Measurements from ENCODE around the gene CD93.

The CD93 gene

GRCh38 chr20:23061734-23062561, 24.2 kb downstream of the CD93 start:
- in situ Hi-C loops (cut with MboI; ENCODE audit: low sequenced_read_pairs), result no loop called here

DNA sequence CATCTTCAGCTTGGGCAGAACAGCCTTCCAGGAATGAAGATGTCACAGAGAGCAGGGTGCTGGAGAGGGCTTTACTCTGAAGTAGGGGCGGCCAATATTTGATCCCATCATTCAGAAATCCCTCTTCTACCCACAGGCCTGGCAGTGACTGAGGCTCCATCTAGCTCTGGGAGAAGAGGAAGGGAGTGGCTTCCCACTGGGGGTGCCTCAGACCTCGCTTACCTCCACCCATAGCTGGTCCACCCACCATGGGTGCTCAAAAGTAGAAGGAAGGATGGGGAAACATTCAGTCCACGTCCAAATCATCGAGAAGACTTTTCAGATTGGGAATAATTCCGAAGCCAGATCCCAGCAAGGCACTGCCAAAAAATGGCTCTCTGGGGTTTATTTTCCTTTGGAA, 24.9 kb downstream of the CD93 start:
- in situ Hi-C loops (cut with MboI; ENCODE audit: low sequenced_read_pairs), result no loop called here

- in situ Hi-C loops (cut with MboI; ENCODE audit: low sequenced_read_pairs), result no loop called here
Observed at GRCh38 chr20:23060629-23061028, 25.5 kb downstream of the CD93 start.

GRCh38 chr20:23059846-23060245, 26.3 kb downstream of the CD93 start:
- in situ Hi-C loops (cut with MboI; ENCODE audit: low sequenced_read_pairs), result no loop called here

- in situ Hi-C loops (cut with MboI; ENCODE audit: low sequenced_read_pairs), result no loop called here
Observed at GRCh38 chr20:23059001-23059400, 27.1 kb downstream of the CD93 start.

DNA sequence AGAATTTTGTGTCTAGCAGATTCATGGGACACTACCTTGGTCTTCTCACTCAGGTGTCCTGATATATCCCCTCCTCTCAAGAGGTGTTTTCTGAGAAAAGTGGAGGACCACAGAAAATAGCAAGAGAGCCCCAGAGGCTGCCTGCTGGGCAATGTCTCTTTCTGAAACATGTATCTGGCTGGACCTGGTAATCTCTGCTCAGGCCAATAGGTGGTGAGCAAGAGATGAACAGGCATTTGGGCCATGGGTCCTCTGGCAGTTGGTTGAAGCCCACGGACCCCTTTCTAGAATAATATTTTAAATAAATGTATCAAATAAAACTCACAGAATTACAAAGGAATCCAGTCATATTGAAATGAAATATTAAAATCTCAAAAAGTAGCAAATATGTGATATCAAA, 27.9 kb downstream of the CD93 start:
- in situ Hi-C loops (cut with MboI; ENCODE audit: low sequenced_read_pairs), result no loop called here

DNA sequence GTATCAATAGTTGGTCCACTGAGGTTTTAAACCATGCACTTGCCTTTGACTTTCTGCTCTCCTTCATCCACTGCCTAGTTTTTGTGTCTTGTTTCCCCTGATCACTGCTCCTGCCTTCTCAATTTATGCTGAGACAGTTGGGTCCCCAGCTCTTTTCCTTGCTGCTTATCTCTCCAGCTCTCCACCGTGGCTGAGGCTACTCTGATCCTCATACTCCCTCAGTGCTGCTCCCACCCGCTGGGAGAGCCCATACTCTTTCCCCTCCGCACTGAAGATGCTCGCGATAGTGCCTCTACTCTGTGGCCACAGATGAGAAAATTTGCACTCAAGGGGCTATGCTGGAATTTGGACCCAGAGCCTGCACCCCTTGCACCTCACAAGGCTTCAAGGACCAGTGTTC, 33.2 kb downstream of the CD93 start:
- in situ Hi-C loops (cut with MboI; ENCODE audit: low sequenced_read_pairs), result no loop called here

DNA sequence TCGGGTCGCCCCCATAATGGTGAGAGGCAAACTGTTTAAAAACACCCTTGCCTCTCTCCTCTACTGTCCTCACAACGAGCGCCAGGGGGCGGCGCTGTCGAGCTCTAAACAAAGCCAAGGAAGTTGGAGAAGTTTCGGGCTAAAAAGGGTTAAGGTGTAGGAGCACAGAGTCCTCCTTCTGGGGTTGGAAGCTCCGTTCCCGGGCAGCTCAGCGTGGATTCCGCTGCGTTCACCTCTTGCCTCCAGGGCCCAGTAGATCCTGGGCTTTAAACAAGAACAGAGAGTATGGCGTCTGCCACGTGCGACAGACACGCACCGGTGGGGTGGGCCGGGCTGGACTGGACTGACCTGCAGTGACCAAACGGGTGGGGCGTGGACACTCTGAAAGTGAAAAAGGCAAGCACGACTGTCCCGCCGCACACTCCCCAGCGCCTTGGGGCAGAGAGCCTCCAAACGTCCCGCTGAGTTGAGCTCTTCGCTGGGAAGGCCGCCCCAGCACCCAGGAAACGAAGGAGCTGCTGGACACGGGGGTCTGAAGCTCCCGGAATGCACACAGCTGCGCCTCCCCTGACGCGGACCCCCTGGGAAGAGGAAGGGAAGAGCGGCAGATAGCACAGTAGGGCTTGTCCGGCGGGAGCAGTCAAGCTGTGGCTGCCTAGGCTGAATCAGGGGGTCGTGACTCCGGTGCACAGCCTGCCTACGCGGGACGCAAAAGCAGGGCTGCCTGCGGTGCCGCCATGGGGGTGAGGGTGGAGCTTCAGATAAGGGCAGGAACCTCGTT, 35.1 kb downstream of the CD93 start:
- in situ Hi-C loops (cut with MboI; ENCODE audit: low sequenced_read_pairs), result no loop called here

- in situ Hi-C loops (cut with MboI; ENCODE audit: low sequenced_read_pairs), result no loop called here
Observed at GRCh38 chr20:23050076-23050838, 35.9 kb downstream of the CD93 start.

DNA sequence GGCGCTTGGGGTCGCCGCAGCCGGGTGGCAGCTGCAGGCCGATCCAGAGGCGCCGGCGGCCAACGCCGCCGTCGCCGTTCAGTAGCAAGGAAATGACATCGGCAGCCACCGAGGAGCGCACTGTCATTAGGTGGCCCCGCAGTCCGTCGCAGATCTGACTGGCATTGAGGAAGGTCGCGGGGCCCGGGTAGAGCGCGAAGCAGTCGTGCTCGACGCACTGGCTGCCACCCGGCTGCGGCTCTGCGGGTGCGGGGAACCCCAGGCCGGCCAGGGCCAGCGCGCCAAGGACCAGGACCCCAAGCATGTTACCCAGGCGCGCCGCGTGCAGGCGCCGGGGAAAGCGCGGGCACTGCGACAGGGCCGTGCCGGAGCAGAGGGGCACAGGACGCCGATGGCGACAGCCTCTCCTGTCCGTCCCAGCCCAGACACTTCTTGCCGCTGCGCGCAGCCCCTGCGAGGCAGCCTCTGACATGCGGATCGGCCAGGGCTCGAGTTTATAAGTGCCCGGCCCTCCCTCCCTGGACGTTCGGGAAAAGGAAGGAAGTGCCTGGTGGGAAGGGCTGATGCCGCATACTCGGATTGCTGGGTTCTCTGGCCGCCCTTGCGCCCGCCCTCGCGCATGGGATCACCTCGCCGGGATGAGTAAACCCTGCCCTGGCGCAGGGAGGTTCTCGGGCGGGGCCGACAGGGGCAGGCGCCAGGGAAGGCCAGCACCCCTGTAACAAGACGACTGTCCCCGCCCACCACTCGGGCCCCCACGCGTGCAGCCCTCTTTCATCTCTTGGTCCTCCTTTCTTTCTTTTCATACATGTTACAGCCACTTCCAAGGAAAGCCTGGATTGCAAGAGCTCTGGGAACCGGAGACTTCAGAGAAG, 36.7 kb downstream of the CD93 start, which contains the start of gene THBD:
Gene THBD, minus strand, starts transcription at position 472 of the 875 bp plus-strand sequence. Its CDS starts 168 bp downstream, at position 304.
- in situ Hi-C loops (cut with MboI; ENCODE audit: low sequenced_read_pairs), result no loop called here

GRCh38 chr20:23048283-23049200, 37.6 kb downstream of the CD93 start:
- in situ Hi-C loops (cut with MboI; ENCODE audit: low sequenced_read_pairs), result no loop called here

- in situ Hi-C loops (cut with MboI; ENCODE audit: low sequenced_read_pairs), result no loop called here
Observed at GRCh38 chr20:23047738-23048214, 38.3 kb downstream of the CD93 start.

DNA sequence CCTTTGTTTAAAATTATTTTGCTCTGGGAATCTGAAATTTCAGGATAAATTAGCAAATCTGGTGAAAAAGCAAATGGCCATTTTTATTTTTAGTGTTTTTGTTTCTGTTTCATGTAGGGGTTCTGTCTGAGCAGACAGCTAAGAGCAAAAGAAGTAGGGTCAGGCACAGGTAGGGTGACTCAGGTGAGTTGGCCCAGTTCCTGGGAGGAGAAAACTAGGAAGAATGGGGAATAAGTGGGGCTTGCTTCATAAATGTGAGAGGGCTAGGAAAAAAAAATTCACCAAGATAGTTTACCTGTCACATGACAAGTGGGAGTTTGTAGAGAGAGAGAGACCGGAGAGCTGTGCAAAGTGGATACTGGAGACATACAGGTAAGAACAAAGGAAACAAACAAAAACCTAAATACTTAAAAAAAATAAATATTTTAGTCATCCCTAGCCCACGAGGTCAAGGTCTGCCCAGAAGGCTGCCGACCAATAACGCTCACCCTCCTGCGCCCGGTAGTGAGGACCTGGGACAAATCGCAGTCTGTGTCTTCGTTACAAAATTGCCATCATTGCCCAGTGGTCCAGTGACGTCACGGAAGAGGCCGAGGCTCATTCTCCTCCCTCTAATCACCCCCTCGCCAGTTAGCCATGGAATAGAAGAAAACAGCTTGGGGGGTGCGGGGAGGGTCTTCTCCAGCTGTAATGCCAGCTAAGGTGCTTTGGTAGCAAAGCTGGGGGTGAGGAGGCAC, 39.0 kb downstream of the CD93 start:
- in situ Hi-C loops (cut with MboI; ENCODE audit: low sequenced_read_pairs), result no loop called here

DNA sequence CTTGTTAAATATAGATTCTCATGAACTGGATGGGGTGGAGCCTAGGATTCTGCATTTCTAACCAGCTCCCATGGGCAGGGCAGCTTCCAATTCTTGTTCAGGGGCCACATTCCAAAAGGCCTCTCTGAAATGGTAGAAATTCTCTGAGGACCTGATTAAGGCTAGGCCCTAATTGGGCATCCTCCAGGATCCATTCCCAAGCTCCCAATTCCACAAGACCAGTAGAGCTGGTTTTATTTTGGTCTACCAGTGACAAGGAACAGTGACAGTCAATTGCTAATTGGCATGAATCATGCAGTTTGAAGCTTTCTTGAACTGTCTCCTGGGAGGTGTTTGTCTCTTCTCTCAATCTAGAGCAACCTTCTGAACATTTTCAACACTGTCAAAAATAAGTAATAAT, 39.7 kb downstream of the CD93 start:
- in situ Hi-C loops (cut with MboI; ENCODE audit: low sequenced_read_pairs), result no loop called here

GRCh38 chr20:23043376-23043775, 42.7 kb downstream of the CD93 start:
- in situ Hi-C loops (cut with MboI; ENCODE audit: low sequenced_read_pairs), result no loop called here

- in situ Hi-C loops (cut with MboI; ENCODE audit: low sequenced_read_pairs), result no loop called here
Observed at GRCh38 chr20:23042270-23042669, 43.9 kb downstream of the CD93 start.

GRCh38 chr20:23039885-23040508, 46.1 kb downstream of the CD93 start:
- in situ Hi-C loops (cut with MboI; ENCODE audit: low sequenced_read_pairs), result no loop called here
